GM12878 (cell line): ENCODE results near the gene PRUNE2. TPM values are rescaled to one million over a fixed set of nuclear protein-coding genes. Genes with fewer than 3 reads are reported as not detected.

Experiments used
- ATAC-seq: fragments of 200-7000 bp; cut with Tn5 transposase; 3 replicates; pipeline ENCODE4 v1.9.1; 2020; ENCODE audit warnings: mild to moderate bottlenecking, moderate library complexity
- BruUV-seq: library from RNA; stranded (reverse); fragments of 400-500 nt; replicated peaks from 2 replicates; lab custom pipeline; 2021; lab: Mats Ljungman, UMichigan
- CTCF ChIA-PET: fragments of 300-600 bp; sonication (Branson Sonifier 250); formaldehyde crosslinking; extraction: SDS; loops from one replicate; lab custom pipeline; 2021; ENCODE audit warnings: inconsistent platforms; lab: Yijun Ruan, JAX
- POLR2A ChIA-PET: fragments of 350-600 bp; formaldehyde crosslinking; extraction: SDS; loops from one replicate; lab custom pipeline; 2021; ENCODE audit warnings: inconsistent platforms; lab: Charles Lee
- RAD21 ChIA-PET: fragments of 300-600 bp; sonication (Branson Sonifier 250); formaldehyde crosslinking; loops from one replicate; lab custom pipeline; 2023; ENCODE audit warnings: antibody characterized with exemption; ENCODE audit not compliant: unreplicated experiment; lab: Charles Lee
- SMC1A ChIA-PET: fragments of 300-600 bp; sonication (Branson Sonifier 250); formaldehyde crosslinking; loops from one replicate; lab custom pipeline; 2023; ENCODE audit not compliant: unreplicated experiment, uncharacterized antibody; lab: Charles Lee
- DNase-seq: peaks from one replicate; pipeline ENCODE4 v3.0.0-alpha.2; 2011; ENCODE audit warnings: low read depth, low spot score
- FAIRE-seq: peaks from 3 replicates; lab custom pipeline; 2011; peaks lifted over from hg19 to GRCh38; lab: Jason Lieb, UNC
- H2AFZ ChIP-seq: 2 replicates; pipeline ENCODE4 v1.6.0; 2011; ENCODE audit warnings: low read depth, low read length, control low read depth; ENCODE audit not compliant: control insufficient read depth
- H3K27ac ChIP-seq: 2 replicates; pipeline ENCODE4 v1.5.1; 2011; ENCODE audit warnings: control low read depth; ENCODE audit not compliant: control insufficient read depth, insufficient read depth
- H3K27me3 ChIP-seq, 2 experiments: replicated peaks in 1 of 2; 2 replicates each; pipeline versions ENCODE4 v1.6.0 to v1.6.1; 2011; ENCODE audit warnings: low read length in 1 of 2; ENCODE audit not compliant: control insufficient read depth in 2 of 2, insufficient read depth in 2 of 2
- H3K36me3 ChIP-seq, 2 experiments: 2 replicates each; pipeline ENCODE4 v1.5.1; 2011; ENCODE audit warnings: low read length in 1 of 2; ENCODE audit not compliant: control insufficient read depth in 2 of 2, insufficient read depth in 2 of 2
- H3K4me1 ChIP-seq: 2 replicates; pipeline ENCODE4 v1.6.1; 2011; ENCODE audit warnings: mild to moderate bottlenecking, low read length, moderate library complexity, mixed read lengths; ENCODE audit not compliant: control insufficient read depth, insufficient read depth
- H3K4me2 ChIP-seq: 2 replicates; pipeline ENCODE4 v1.6.0; 2011; ENCODE audit warnings: control low read depth; ENCODE audit not compliant: control insufficient read depth, insufficient read depth
- H3K4me3 ChIP-seq: fragments of 200-600 bp; sonication (generic); 2 replicates; pipeline ENCODE4 v1.5.1; 2016
- H3K79me2 ChIP-seq: 2 replicates; pipeline ENCODE4 v1.6.0; 2011; ENCODE audit warnings: low read length; ENCODE audit not compliant: control insufficient read depth, insufficient read depth
- H3K9ac ChIP-seq: 2 replicates; pipeline ENCODE4 v1.8.0; 2011; ENCODE audit warnings: low read length, control low read depth, mixed read lengths; ENCODE audit not compliant: control insufficient read depth, insufficient read depth
- H3K9me3 ChIP-seq: replicated peaks from 3 replicates; pipeline ENCODE4 v1.5.1; 2011; ENCODE audit warnings: mild to moderate bottlenecking, low read length; ENCODE audit not compliant: control insufficient read depth, insufficient read depth
- H4K20me1 ChIP-seq: 2 replicates; pipeline ENCODE4 v1.6.0; 2011; ENCODE audit not compliant: control insufficient read depth, insufficient read depth
- FOS ChIP-seq: IDR thresholded peaks from 3 replicates; pipeline ENCODE4 v1.6.1; 2011; ENCODE audit warnings: borderline replicate concordance; ENCODE audit not compliant: insufficient read length; ENCODE audit errors: extremely low read depth
- GABPA ChIP-seq: IDR thresholded peaks from 2 replicates; pipeline ENCODE4 v1.6.1; 2014; ENCODE audit warnings: antibody characterized with exemption, low read depth, mild to moderate bottlenecking, inconsistent platforms
- JUNB ChIP-seq: IDR thresholded peaks from 2 replicates; pipeline ENCODE4 v1.6.1; 2016; ENCODE audit warnings: antibody characterized with exemption, mild to moderate bottlenecking
- NR2C2 ChIP-seq: IDR thresholded peaks from 2 replicates; pipeline ENCODE4 v1.6.1; 2011; ENCODE audit warnings: borderline replicate concordance, low read depth; ENCODE audit not compliant: control insufficient read depth, insufficient read length
- RAD21 ChIP-seq: IDR thresholded peaks from 2 replicates; pipeline ENCODE4 v1.6.1; 2011; ENCODE audit warnings: mild to moderate bottlenecking, low read depth, low read length, moderate library complexity; ENCODE audit not compliant: insufficient read depth
- RCOR1 ChIP-seq: conservative IDR thresholded peaks from 2 replicates; pipeline ENCODE4 v1.6.1; 2012; ENCODE audit warnings: low read depth, low read length, improper control_type of control experiment
- RFX5 ChIP-seq: IDR thresholded peaks from 2 replicates; pipeline ENCODE4 v1.6.1; 2011; ENCODE audit warnings: low read depth, low read length, improper control_type of control experiment
- TCF12 ChIP-seq: IDR thresholded peaks from 2 replicates; pipeline ENCODE4 v1.6.1; 2011; ENCODE audit warnings: low read depth, mild to moderate bottlenecking, low read length
- ZNF217 ChIP-seq: fragments of 450-650 bp; IDR thresholded peaks from 2 replicates; pipeline ENCODE4 v1.6.1; 2017; ENCODE audit warnings: antibody characterized with exemption, mild to moderate bottlenecking
- ZZZ3 ChIP-seq: IDR thresholded peaks from 2 replicates; pipeline ENCODE4 v1.6.1; 2011; ENCODE audit warnings: low read depth; ENCODE audit not compliant: control insufficient read depth, insufficient read length
- WGBS: methylation state at CpG from one replicate; pipeline ENCODE4 v1.1.6; 2016; ENCODE audit warnings: low lambda C conversion rate; ENCODE audit not compliant: insufficient replicate concordance, insufficient coverage; ENCODE audit errors: missing lambda C conversion rate; 5-methylcytosine and 5-hydroxymethylcytosine counted together
- in situ Hi-C: fragments of 300-500 bp; cut with MboI; formaldehyde crosslinking; loops from 9 replicates; pipeline ENCODE4 v1.14.3; 2018; ENCODE audit warnings: mixed read lengths
- intact Hi-C: fragments of 100-400 bp; cut with micrococcal nuclease; formaldehyde crosslinking; loops from one replicate; pipeline ENCODE4 v1.14.2; 2022; ENCODE audit not compliant: unreplicated experiment
- polyA plus RNA-seq, 11 experiments: library from polyadenylated mRNA; depleted of rRNA in 4 of 11; unstranded in 6 of 11; stranded (reverse) in 5 of 11; fragments of >200 nt; fragmentation: Nextera tagmentation in 4 of 11; fragmentation: Illumina TruSeq in 1 of 11; extraction: Ambion mirVana in 4 of 11; extraction: Trizol in 1 of 11; gene quantifications; 1 replicate in 1 of 11; 2 replicates in 10 of 11; pipeline versions ENCODE4 v1.2.1 to v1.2.3, GENCODE V29; 2011 to 2016; ENCODE audit warnings: inconsistent platforms in 2 of 11, missing spikeins in 2 of 11, low read depth in 1 of 11
- total RNA-seq, 4 experiments: library from RNA; depleted of rRNA in 3 of 4; stranded (reverse); fragments of >200 nt in 3 of 4; fragmentation: Illumina TruSeq in 1 of 4; extraction: Trizol in 1 of 4; gene quantifications; 2 replicates each; pipeline versions ENCODE4 v1.2.1 to v1.2.3, GENCODE V29; 2013 to 2021
- TF ChIP-seq, protein P1 (sequence below): fragments of 450-650 bp; formaldehyde crosslinking; IDR thresholded peaks from 2 replicates; pipeline ENCODE4 v1.4.0; 2020; ENCODE audit warnings: mild to moderate bottlenecking, moderate library complexity
- TF ChIP-seq, protein P2 (sequence below): IDR thresholded peaks from 2 replicates; pipeline ENCODE4 v1.6.1; 2011; ENCODE audit warnings: low read depth, mild to moderate bottlenecking, low read length, moderate library complexity, borderline replicate concordance; ENCODE audit errors: extremely low read depth
- TF ChIP-seq, protein P3 (sequence below): fragments of 450-650 bp; IDR thresholded peaks from 2 replicates; pipeline ENCODE4 v1.6.1; 2016; ENCODE audit warnings: mild to moderate bottlenecking
- TF ChIP-seq, protein P4 (sequence below): fragments of 150-350 bp; IDR thresholded peaks from 2 replicates; pipeline ENCODE4 v1.6.1; 2016; ENCODE audit warnings: low read depth, low read length

PRUNE2 gene
- total and polyA plus RNA-seq, 10 of the 15 experiments (the other 5 are each of a cell fraction or from before 2014, with no cell fraction given) = 0.07 to 0.63 (median 0.25) TPM

DNA sequence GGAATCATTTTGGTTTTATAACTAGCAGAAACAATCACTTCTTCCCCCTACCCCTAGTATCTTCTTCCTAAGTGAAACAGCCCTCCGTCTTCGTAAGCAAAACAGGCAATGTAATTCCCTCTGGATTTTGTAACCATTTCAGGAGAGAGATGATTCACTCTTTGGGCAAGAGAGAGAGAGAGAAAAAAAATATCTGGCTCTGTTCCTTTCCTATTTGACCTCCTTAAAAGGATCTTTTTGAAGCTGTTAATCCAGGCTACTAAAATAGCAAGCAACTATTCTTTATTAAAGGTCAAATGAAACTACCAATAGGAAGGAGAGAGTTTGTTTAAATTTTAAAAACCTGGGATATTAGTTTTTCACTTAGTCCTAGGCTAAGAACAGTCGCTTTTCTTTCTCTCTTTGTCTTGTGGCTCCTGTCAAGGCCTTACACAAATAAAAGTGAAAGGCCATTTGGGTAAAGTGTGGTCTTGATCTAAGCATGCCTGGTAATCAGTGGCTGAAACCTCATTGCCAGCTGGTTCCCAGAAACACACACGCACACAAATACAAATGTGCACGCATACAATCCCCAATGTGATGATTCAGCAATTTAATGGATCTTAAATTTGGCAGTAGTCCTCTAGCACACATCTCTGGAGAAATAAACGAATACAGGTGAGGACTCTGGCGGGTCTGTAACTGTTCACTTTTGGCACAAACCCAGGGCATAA is 70.2 kb downstream of the PRUNE2 start (continued):
- TF ChIP-seq, protein P1, sequence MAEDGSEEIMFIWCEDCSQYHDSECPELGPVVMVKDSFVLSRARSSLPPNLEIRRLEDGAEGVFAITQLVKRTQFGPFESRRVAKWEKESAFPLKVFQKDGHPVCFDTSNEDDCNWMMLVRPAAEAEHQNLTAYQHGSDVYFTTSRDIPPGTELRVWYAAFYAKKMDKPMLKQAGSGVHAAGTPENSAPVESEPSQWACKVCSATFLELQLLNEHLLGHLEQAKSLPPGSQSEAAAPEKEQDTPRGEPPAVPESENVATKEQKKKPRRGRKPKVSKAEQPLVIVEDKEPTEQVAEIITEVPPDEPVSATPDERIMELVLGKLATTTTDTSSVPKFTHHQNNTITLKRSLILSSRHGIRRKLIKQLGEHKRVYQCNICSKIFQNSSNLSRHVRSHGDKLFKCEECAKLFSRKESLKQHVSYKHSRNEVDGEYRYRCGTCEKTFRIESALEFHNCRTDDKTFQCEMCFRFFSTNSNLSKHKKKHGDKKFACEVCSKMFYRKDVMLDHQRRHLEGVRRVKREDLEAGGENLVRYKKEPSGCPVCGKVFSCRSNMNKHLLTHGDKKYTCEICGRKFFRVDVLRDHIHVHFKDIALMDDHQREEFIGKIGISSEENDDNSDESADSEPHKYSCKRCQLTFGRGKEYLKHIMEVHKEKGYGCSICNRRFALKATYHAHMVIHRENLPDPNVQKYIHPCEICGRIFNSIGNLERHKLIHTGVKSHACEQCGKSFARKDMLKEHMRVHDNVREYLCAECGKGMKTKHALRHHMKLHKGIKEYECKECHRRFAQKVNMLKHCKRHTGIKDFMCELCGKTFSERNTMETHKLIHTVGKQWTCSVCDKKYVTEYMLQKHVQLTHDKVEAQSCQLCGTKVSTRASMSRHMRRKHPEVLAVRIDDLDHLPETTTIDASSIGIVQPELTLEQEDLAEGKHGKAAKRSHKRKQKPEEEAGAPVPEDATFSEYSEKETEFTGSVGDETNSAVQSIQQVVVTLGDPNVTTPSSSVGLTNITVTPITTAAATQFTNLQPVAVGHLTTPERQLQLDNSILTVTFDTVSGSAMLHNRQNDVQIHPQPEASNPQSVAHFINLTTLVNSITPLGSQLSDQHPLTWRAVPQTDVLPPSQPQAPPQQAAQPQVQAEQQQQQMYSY (CRISPR knock-in tag) = no peak

DNA sequence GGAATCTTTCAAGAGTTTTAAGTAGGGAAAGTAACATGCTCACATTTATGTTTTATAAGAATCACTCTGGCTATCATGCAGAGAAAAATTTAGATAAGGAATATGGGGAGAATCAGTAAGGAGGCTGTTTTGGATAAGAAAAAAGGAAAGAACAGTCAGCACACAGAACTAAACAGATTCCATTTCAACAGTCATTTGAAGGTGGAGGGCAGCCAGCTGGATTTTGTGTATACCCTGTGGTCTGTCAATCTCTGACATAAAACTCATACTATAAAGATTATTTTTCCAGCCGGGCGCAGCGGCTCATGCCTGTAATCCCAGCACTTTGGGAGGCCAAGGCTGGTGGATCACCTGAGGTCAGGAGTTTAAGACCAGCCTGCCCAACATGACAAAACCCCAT is 77.5 kb downstream of the PRUNE2 start:
- Histone ChIP-seq H3K4me1 (no peaks in the 10 kb centered on the region), H4K20me1 (no peaks in the 10 kb centered on the region), H3K4me2 (no peak overlapping the region), H3K9ac (no peak overlapping the region), H3K27ac (no peak overlapping the region), H3K36me3 (no peaks in the 10 kb centered on the region), H2AFZ (no peak overlapping the region), H3K27me3 (0 out of 4 replicates have a peak, but pooled peaks cover 0 to 3% of the 10 kb centered on the region in 2 experiments), H3K9me3 (no peaks in the 10 kb centered on the region), H3K4me3 (no peak overlapping the region), H3K79me2 (no peaks in the 10 kb centered on the region)
- ChIA-PET SMC1A (no interaction called here), POLR2A (no interaction called here), CTCF (no interaction called here), RAD21 (no interaction called here)
- no TSS peak for BruUV-seq
- no peak for ATAC-seq
- no peak for FAIRE-seq
- intact Hi-C loops = no loop called here
- DNase-seq = no peak
- in situ Hi-C loops = no loop called here
- WGBS = 38% methylated on average over 3 of the region's 3 CpGs
- TF ChIP-seq, protein P2, sequence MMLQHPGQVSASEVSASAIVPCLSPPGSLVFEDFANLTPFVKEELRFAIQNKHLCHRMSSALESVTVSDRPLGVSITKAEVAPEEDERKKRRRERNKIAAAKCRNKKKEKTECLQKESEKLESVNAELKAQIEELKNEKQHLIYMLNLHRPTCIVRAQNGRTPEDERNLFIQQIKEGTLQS = no peak
- TF ChIP-seq RAD21 (no peak), JUNB (no peak), RFX5 (no peak), ZNF217 (no peak), TCF12 (no peak), FOS (no peak), ZZZ3 (no peak), RCOR1 (no peak), GABPA (no peak), NR2C2 (no peak)
- TF ChIP-seq, protein P3, sequence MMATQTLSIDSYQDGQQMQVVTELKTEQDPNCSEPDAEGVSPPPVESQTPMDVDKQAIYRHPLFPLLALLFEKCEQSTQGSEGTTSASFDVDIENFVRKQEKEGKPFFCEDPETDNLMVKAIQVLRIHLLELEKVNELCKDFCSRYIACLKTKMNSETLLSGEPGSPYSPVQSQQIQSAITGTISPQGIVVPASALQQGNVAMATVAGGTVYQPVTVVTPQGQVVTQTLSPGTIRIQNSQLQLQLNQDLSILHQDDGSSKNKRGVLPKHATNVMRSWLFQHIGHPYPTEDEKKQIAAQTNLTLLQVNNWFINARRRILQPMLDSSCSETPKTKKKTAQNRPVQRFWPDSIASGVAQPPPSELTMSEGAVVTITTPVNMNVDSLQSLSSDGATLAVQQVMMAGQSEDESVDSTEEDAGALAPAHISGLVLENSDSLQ = no peak
- TF ChIP-seq, protein P4, sequence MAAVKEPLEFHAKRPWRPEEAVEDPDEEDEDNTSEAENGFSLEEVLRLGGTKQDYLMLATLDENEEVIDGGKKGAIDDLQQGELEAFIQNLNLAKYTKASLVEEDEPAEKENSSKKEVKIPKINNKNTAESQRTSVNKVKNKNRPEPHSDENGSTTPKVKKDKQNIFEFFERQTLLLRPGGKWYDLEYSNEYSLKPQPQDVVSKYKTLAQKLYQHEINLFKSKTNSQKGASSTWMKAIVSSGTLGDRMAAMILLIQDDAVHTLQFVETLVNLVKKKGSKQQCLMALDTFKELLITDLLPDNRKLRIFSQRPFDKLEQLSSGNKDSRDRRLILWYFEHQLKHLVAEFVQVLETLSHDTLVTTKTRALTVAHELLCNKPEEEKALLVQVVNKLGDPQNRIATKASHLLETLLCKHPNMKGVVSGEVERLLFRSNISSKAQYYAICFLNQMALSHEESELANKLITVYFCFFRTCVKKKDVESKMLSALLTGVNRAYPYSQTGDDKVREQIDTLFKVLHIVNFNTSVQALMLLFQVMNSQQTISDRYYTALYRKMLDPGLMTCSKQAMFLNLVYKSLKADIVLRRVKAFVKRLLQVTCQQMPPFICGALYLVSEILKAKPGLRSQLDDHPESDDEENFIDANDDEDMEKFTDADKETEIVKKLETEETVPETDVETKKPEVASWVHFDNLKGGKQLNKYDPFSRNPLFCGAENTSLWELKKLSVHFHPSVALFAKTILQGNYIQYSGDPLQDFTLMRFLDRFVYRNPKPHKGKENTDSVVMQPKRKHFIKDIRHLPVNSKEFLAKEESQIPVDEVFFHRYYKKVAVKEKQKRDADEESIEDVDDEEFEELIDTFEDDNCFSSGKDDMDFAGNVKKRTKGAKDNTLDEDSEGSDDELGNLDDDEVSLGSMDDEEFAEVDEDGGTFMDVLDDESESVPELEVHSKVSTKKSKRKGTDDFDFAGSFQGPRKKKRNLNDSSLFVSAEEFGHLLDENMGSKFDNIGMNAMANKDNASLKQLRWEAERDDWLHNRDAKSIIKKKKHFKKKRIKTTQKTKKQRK = no peak
